ENCODE measurements around the gene P2RY6.
A peak's percentile ranks its signal among the peaks of the same experiment; 100 is the strongest.

The P2RY6 gene

DNA sequence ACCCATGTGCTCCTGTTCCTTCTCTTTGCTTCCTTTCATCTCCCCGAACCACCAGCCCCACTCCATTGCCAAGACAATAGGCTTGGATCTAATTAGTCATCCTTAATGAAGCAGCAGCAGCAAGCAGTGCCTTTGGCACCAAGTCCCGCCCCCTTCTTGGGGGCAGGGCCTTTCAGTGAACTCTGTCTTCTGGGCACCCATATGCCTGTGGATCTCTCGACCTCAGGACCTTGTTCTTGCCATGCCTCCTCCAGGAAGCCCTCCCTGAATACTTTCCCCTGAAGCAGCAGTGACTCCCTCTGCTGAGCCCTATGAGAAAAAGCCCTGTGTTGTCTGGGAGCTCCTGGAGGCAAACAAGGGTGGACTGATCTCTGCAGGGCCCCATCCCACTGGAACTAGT, 68.0 kb downstream of the P2RY6 start:
- DNase-seq, result peak; percentile 50

DNA sequence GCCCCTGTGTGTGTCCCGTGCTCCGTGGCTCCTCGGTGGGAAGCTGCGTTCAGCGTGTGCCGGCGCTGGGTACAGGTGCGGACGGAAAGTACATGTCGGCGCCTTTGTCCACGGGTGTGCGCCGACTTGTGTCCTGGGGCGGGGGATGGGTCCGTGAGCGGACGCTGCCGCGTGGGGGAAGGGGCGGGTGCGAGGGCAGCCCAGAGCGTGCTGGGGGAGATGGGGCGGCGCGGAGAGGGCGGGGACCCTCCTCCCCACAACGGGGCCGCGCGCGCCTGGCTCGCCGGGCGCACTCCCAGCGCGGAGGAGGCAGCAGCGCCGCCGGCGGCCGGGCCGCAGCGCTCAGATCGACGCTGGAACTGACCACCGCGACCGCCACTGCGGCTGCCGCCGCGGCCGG, 70.5 kb downstream of the P2RY6 start:
- no peak for DNase-seq

DNA sequence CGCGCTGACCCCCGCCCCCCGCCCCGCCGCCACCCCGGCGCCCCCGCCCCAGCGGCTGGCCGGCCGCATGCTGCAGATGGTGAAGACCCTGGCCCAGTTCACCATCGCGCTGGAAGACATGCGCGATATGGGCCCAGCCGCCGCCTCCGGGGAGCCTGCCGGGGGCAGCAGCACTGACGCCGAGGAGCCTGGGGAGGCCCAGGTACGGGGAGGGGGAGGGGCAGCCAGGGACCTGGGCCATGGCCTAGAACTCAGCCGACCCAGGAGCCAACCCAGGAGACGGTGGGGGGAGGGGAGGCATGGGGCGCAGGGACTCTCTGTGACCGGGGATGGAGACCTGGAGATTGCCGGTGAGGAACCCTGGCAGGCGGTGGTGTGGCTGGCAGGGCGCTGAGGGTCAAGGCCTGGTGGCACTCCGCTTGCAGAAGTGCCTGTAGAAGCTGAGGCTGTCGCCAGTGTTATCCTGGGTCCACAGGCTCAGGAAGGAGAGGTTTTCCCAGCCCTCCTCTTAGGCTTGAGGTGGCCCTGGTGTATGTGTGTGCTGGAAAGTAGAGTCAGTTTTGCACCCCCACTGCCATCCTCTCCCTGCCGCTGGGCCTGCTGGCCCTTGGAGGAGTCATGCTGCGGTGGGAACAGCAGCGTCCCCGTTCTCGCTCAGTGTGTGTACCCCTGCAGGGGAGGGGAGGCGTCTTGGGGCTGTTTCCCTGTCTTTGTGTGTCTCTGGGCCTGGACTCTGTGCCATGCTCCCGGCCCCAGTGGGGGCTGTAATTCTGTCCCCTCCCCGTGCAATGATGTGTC, 71.1 kb downstream of the P2RY6 start:
- no peak for DNase-seq

DNA sequence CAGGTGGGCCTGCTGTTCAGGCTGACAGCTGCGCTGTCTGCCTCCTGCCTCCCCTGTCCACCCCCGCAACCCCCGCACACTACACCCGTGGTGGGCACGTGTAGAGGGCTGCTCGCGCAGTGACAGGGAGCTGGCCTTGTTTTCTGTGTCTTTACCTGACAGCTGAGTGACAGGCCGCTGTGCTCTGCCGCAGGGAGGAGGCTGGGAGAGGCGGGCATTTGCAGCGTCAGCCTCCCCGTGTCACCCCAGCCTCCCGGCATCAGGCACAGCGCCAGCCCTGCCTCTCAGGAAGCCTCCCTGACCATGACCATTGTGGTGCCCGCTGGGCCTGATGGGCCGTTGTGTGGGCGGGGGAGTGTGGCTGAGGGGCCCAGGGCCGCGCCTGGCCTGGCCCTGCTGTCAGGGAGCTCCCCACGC, 72.1 kb downstream of the P2RY6 start:
- no peak for DNase-seq

DNA sequence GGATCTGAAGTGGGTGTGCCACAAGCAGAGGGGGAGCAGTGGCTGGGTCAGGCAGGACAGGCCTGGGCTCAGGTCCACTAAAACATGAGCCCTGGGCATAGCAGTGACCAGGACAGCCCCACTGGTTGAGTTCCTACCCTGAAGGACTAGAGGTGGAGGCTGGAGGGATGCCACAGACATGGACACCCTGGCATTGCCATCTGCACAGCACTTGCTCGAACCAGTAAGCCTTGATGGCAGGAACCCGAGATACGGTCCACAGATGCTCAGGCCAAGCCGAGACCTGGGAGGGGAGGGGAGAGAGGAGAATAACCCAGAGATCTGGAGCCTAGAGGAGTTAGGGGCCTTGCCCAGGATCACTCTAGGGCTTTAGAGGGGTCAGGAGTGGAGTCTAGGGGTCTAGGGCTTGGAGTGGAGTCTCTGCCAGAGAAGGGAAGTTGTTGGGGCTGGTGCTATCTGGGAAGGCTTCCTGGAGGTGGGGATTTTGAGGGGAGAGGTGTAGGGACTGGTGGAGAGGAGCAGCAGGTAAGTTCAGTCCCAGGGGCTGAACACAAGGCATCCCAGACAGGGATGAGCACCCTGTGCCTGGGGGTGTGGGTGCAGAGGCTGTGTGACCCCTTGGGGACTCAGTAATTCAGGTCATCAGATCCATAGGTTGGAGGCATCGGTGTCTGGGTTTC, 73.5 kb downstream of the P2RY6 start:
- no peak for DNase-seq

DNA sequence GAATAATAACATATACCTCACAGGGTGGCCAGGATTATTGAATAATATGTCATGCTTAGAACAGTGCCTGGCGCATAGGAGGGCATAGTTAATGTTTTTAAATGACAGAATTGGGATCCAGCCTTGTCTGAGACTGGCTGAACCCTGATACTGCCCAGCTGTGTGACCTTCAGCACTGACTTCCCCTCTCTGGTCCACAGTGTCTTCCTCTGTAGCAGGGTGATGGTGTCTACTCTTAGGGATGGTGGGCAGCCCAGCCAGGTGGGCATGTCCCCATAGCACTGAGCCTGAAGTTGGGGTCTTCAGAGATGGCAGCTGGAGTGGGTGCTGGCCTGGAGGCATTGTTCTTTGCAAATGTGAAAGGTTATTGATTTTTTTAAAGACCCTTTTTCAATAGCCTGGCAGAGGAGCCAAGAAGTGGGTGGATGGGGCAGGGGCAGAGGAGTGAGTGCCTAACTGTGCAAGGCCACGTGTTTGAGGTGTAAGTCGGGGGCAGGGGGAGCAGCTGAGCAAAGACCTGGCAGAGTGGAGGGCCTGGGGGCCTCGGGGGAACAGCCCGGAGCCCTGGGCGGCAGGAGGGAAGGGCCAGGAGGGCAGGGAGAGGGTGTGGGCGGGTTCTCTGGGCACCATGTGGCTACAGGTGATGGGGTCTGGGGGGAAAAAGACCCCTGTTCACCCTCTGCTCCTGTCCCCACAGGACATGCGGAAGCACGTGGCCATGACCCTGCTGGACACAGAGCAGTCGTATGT, 74.2 kb downstream of the P2RY6 start:
- no peak for DNase-seq

DNA sequence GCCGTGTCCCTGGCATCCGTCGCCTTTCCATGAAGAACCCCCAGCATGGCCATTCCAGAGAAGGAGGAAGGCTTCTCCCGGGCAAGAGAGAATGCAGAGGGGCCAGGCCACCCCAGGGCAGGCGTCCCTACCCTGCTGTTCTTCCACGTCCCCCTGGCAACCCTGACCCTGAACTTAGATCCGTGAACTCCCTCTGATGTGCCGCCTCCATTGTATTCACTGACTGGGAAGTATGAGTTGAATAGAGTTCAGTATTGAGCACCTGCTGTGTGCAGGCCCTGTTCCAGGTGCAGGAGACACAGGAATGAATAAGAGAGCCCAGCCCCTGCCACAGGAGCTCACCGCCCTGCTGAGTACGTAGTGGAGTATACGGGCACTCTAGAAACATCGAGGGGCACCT, 74.9 kb downstream of the P2RY6 start:
- no peak for DNase-seq

Data from RPMI8226 (cell line).